DOHH2 (cell line): ENCODE data around the gene CYP4A22.
"Not testable (repeated sequence)": the region's sequence is repeated elsewhere in the genome, so short reads cannot be mapped to it uniquely, and the experiment has no call there.

Experiments used
- CTCF ChIP-seq: fragments of 200-600 bp; sonication (generic); IDR thresholded peaks from one replicate; pipeline ENCODE4 v1.5.1; 2014; ENCODE audit warnings: antibody characterized with exemption, mild to moderate bottlenecking, low read depth, low read length; ENCODE audit not compliant: poor library complexity, severe bottlenecking
- EZH2phosphoT487 ChIP-seq: fragments of 200-600 bp; sonication (generic); IDR thresholded peaks from 2 replicates; pipeline ENCODE4 v1.6.1; 2017; ENCODE audit warnings: borderline replicate concordance, mild to moderate bottlenecking, antibody characterized with exemption, low read length, moderate library complexity, mixed read lengths

GRCh38 chr1:47157957-47158356 is 20.7 kb downstream of the CYP4A22 start:
- TF ChIP-seq CTCF, EZH2phosphoT487: not testable (repeated sequence)
